ENCODE data around the gene MALT1.
"Not testable (repeated sequence)": the region's sequence is repeated elsewhere in the genome, so short reads cannot be mapped to it uniquely, and the experiment has no call there.

Gene MALT1

GRCh38 chr18:58671111-58671631 lies at the start of gene MALT1:
Gene MALT1, plus strand, starts transcription at chr18:58671465. Its CDS starts 179 bp downstream, at chr18:58671644.
- DNase-seq: peak; percentile 95

DNA sequence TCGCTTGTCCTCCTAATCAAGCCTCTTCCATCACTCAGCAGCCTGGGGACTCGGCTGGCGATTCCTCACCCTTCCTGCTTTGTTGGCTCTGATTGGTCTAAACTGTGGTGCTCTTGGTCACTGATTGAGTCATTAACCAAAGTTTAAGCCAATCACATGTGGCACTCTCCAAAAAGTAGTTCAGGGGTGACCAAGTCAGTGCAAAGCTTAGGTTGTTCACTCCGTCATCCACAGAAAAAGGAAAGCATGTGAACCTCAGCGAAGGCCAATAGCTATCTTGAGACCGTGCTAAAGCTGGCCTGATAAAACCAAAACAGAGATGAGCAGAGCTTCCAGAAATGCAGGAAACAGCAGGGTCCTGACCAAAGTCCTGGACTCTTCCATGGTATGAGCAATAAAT lies 47.3 kb upstream of the MALT1 start:
- DNase-seq: no peak

- no peak for DNase-seq
These were observed 45.4 kb upstream of the MALT1 start for GRCh38 chr18:58625839-58626238.

DNA sequence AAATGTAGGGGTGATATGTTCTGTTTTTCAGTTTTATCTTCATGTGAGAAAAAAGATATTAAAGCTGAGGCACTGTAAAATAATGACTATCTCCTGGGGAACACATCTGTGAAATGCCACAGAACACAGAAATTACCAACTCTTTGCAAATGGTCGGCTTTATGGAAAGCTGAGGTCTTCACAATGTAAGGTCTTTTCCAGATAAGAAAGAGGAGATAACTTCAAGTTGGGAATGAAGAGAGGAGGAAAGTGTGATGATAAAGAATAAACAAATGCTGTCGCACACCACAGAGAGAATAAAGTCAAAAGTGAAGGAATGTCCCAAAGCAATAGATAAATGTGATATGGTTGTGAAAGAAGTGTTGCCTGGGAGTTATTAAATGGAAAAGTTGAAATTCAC lies 41.2 kb upstream of the MALT1 start:
- no peak for DNase-seq

- no peak for DNase-seq
These were observed 40.0 kb upstream of the MALT1 start for GRCh38 chr18:58631301-58631700.

DNA sequence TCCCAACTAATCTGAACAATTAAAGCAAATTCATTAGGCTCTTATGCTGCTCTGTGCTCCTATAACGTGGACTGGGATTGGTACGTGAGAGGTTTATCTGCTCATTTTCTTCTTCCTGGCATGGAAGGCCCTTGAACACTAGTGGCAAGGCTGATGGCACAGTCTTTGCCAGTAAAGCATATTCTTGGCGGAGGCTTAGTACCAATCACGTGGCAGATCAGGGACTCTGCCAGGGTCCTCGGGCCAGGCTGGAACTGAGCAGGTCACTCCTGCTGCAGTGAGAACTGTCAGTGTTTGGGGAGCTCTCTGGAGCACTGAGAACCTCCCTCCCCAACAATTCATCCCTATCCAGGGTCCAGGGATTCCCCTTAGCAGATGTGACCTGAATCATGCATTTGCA lies 38.7 kb upstream of the MALT1 start:
- no peak for DNase-seq

DNA sequence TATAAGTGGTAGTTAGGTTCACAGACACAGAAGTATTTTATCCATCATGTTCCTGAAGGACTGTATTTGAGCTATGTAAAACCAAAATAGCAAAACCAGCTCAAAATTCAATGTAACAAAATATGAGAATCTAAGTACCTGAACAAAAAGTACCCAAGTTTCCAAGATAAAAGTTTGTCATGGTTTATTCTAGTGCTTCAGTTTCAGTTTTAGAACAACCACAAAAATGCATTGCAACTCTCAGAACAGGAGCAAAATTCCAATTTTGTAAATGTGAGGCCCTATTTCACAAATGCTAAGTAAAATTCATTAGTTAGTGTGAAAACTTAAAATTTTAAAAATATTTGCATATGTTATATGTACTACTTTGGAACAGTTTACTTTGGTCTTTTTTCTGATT lies 37.4 kb upstream of the MALT1 start:
- no peak for DNase-seq

DNA sequence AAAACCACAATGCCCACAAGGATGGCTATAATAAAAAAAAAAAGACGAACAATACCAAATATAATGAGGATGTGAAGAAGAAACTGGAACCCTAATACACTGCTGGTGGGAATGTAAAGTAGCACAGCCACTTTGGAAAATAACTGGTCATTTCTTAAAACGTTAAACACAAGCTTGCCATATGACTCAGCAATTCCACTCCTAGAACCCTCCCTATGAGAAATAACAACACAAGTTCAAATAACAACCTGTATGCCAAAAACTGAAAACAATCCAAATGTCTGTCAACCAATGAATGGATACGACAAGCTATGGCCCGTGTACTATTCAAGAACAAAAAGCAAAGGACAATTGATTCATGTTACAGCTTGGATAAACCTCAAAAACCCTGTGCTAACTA lies 35.4 kb upstream of the MALT1 start:
- no peak for DNase-seq

GRCh38 chr18:58637197-58637596 lies 34.1 kb upstream of the MALT1 start:
- DNase-seq: no peak

DNA sequence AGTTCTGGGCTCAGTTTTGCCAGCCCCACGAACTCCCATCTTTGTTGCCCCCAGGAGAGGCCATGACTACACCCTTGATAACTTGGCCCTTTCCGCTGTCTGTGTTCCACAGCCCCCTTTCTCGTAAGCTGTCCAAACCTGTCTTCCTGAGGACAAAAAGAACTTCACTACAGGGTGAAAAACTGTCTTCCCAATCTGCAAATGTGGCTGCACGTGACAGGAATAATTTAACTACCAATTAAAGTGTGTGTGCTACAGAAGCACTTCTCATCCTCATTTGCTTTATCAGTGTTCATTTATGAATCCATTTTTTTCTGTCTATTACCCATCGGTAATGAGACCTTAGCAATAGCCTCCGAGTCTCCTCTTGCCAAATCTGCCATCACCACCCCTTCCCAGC lies 33.3 kb upstream of the MALT1 start:
- no peak for DNase-seq

GRCh38 chr18:58638441-58638840 lies 32.8 kb upstream of the MALT1 start:
- no peak for DNase-seq

DNA sequence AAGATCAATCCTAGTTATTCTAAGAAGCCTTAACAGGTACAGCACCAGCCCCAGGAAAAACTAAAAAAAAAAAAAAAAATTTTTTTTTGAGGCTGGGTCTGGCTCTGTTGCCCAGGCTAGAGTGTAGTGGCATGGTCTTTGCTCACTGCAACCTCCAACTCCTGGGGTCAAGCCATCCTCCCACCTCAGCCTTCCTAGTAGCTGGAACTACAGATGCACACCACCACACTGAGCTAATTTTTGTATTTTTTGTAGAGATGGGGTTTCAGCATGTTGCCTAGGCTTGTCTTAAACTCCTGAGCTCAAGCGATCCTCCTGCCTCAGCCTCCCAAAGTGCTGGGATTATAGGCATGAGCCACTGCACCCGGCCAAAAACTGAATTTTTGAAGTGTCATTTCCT lies 32.0 kb upstream of the MALT1 start:
- no peak for DNase-seq

DNA sequence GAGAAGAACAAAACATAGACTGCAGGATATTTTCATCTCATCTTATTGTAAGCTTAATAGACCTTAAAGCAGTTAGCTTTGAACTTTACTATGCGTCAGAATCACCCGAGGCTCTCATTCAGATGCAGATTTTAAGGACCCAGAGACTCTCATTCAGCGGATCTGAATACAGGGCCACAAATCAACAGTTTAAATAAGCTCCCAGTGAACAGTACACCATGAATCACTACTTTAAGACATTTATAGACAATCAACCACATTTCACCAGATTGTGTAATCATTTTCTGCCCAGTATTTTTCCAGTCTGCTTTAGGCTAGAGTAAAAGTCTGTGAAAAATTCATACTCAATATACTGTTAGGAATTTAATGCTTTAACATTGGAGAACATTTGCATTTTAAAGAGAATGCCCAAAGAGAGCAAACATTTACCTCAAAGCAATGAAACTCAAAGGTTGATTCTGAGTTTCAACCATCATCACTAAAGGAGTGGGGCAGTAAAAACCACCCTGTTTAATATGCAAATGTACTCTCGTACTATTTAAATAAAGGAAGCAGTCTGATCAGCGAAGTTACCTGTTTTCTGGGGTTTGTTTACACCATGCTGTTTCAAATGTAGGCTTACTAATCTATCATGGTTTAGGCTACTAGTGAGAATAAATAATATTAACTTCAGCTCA lies 31.4 kb upstream of the MALT1 start:
- no peak for DNase-seq

DNA sequence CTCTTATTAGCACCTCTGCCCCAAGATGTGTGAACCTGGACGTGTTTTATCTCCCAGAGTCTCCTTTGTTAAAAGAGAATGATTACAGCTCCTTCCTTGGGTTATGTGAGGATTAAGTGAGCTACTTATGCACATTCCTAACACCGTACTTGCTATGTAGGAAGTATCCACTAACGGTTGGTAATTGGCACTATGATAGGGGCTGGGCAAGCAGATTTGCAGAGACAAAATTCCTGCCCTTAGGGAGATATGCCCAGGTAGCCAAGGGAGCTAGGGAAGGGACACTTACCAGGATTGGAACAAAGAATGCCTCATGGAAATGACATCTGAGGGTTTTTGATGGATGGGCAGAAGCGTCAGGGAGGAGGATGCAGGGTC lies 30.8 kb upstream of the MALT1 start:
- no peak for DNase-seq

DNA sequence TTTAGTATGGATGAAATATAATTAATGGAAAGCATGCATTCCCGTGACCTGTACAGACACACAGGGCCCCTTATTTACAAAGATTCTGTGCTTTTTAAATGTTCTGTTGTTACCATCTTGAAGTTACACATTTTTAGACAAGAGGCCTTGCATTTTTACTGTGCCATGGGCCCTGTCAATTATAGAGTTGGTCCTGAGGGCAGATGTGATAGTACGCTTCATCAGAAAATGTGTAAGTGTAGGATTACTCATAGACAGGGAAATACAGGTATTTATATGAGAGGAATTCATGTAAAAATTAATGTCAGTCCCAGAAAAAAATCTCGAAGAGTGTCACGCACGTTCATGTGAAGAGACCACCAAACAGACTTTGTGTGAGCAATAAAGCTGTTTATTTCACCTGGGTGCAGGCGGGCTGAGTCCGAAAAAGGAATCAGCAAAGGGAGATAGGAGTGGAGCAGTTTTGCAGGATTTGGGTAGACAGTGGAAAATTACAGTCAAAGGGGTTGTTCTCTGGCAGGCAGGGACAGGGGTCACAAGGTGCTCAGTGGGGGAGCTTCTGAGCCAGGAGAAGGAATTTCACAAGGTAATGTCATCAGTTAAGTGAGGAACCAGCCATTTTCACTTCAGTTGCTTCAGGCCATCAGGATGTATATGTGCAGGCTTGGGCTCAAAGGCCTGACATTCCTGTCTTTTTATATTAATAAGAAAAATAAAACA lies 30.2 kb upstream of the MALT1 start:
- DNase-seq: no peak

- not testable (repeated sequence) for DNase-seq
These were observed 27.7 kb upstream of the MALT1 start for GRCh38 chr18:58643557-58643956.

GRCh38 chr18:58645398-58645797 lies 25.9 kb upstream of the MALT1 start:
- no peak for DNase-seq

GRCh38 chr18:58646334-58646862 lies 24.9 kb upstream of the MALT1 start:
- DNase-seq: no peak

DNA sequence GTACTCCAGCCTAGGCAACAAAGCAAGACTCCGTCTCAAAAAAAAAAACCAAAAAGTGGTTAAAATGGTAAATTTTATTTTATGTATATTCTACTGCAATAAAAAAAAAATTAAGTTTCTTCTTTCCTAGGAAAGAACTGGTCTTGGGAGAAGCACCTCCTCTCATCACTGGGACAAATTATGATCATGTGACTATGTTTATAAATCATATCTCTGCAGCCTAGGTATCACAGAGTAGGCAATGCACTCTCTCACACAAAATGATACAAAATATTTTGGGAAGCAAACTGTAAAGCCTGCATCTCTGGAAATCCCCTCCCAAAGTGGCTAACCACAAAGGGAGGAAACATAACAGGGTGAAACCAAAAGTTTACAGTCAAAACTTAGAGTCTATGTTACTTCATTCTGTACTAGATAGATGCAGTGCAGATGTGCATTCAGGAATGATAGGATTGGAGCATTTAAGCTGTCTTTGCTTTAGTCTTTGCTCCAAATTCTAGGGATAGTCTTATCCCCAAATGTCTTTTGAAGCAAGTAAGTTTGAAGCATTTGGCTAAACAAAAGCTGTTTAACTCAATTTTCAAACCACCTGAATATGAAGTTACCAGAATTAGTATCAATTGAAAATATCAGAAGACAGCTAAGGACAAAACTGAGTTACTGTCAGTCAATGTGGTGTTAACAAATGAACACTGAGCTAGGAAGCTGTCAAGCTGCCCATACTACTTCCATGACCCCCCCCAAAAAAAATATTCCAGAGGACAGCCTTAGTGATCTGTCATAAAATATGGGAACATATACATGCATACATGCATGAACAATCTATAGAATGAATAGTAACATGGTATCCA lies 21.1 kb upstream of the MALT1 start:
- DNase-seq: no peak

DNA sequence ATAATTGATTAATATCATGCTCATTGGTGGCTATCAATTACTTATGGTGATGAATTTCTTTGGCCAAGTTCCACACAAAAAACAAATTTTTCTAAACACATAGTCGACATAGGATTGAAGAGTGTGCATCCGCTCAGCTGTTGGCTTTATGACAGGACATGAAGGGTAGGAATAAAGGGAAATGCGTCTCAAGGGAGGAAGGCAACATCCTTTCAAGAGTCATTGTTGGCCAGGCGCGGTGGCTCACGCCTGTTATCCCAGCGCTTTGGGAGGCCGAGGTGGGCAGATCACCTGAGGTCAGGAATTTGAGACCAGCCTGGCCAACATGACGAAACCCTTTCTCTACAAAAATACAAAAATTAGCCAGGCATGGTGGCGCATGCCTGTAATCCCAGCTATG lies 20.4 kb upstream of the MALT1 start:
- not testable (repeated sequence) for DNase-seq

DNA sequence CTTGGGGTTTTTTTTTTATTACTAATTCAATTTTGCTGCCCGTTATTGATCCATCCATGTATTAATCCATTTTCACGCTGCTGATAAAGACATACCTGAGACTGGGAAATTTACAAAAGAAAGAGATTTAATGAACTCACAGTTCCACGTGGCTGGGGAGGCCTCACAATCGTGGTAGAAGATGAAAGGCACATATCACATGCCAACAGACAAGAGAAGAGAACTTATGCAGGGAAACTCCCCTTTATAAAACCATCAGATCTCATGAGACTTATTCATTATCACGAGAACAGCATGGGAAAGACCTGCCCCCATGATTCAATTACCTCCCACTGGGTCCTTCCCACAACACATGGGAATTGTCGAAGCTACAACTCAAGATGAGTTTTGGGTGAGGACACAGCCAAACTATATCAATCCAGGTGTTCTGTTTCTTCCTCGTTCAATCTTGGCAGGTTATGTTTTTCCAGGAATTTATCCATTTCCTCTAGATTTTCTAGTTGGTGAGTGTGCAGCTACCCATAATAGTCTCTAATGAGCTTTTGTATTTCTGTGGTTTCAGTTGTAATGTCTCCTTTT lies 18.0 kb upstream of the MALT1 start:
- not testable (repeated sequence) for DNase-seq

GRCh38 chr18:58653814-58654509 lies 17.3 kb upstream of the MALT1 start:
- no peak for DNase-seq
